ENCODE results near the gene SDK1.

SDK1 gene

GRCh38 chr7:4267341-4268039 is 966.4 kb downstream of the SDK1 start:
- DNase-seq, result no peak

DNA sequence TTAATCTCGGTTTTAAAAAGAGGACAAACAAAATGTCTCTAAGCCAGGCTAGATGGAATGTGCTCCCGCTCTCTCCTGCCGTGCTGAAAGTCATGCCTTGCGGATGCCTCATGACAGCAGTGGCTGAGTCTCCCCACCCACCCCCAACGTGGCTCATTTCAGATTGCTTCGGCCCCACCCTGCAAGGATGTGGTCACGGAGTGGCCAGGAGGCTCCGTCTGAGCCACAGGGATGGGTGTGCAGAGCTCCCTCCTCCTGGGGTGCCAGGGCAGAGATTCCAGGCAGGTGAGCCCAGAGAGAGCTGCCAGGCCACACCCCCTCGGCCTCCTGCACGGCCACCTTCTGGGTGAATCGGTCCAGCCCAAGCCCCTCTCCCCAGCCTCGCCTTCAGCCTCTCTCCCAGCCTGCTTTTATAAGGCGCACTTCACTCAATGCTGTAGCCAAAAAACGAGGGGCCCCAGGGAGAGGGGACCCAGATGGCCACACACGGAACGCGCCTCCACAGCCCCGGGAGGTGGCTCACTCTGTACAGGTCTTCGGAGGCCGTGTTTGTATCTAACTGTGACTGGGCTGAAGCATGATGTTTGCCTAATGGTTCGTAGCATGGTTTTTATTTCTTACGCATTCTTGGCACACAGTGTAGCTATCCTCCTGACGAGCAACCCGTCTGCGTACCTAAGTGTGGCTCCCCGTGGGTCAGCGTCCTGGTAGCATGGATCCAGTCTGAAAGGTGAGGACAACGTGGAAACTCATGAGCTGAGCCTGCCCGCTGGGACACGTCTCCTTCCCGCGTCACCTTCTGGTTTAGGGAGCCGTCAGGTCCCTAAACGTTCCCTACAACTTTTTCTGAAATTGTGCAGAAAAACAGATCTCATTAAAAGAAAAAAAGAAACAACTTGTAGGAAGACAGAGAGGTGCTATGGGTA is 967.3 kb downstream of the SDK1 start:
- no peak for DNase-seq

- DNase-seq, result no peak
These were observed 968.0 kb downstream of the SDK1 start for GRCh38 chr7:4269086-4269485.

GRCh38 chr7:4269746-4270145 is 968.7 kb downstream of the SDK1 start:
- no peak for DNase-seq

DNA sequence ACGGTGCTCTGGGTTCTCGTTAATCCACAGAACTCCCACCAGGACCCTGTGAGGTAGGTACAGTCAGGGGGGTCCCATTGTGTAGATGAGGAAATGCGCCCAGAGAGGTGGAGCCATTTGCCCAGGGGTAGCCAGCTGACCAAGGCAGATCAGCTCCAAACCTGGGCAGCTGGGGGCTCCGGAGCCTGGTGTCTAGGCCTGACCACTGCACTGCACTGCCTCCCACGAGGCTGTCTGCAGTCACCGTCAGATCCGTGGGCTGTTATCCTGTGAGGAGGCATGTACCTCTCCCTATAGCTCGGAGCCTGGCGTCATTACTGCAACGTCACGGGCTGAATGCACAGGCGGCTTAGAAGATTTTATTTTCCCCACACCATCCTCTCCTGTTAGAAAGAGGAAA is 969.2 kb downstream of the SDK1 start:
- no peak for DNase-seq

DNA sequence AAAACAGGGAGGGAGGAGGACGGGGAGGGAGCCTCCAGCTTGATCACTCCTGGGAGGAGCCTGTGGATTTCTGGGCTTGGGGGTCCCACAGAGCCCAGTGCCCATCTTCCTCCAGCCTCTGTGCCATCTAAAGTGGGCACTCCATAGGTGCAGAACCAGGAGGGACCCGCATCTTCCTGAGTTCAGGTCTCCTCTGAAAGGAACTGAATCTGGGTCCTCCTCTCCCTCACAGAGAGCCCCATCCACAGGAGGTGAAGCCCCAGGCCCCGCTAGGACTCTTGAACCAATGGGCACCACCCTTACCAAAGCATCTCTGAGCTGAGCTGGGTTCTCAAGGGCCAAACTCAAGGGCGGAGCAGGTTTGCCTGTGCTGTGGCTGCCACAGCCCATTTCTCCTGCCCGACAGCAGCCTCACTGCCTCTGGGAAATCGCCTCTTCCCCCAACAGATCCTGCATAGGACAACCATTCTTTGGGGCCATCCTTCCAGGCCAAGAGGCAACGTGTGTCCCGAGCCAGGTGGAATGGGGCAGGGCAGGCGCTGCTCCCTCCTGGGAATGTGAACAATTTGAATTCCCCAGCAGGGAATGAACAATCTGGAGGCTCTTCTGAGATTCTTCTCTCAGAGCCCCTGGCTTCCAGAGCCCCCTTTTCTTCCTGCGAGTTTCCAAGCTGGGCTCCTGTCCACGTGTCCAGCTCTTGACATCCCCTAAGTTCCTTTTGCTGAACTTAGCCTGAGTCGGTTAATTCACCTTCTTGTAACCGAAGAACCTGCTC is 970.1 kb downstream of the SDK1 start:
- no peak for DNase-seq

DNA sequence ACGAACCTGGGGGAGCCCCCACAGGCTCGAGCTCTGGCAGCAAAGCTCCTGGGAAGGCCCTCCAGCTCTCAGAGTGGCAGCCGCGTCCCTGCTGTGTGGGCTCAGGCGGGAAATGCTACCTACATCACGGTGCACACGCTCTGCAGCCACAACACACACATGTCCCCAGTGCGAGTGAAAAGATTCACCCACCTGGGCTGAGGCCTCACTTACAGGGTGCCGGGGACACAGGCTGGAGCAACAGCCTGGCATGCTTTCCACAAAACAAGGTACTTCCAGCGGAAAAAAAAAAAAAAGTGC is 970.6 kb downstream of the SDK1 start:
- DNase-seq, result no peak

- DNase-seq, result no peak
These were observed 971.1 kb downstream of the SDK1 start for GRCh38 chr7:4272141-4272540.

DNA sequence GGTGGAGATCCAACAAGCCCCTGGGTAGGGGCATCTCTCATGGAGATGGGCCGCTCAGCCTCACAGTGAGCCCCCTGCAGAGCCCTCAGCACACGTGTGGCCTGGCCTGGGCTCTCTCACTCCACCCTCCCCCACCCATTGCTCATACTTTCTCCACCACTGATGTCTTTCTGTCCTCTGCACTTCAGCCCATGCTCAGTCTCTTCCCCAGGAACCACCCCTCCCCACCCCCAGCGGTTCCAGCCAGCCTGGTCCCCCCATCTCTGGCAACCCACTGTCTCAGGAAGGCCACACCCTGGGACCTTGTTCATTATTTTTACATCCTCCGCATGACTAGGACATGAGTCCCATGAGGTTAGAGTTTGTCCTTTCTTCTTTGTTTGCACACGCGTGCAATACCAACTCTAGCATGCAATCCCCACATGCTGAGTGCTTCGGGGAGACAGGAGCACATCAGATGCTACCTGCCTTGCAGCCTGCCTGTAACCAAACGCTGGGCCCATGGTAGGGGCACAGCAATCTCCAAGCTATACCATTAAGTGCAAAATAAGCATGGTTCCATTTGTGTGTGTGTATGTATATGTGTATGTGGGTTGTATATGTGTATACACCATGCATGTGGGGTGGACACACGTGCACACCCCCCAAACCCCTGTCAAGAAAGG is 972.6 kb downstream of the SDK1 start:
- DNase-seq, result no peak

DNA sequence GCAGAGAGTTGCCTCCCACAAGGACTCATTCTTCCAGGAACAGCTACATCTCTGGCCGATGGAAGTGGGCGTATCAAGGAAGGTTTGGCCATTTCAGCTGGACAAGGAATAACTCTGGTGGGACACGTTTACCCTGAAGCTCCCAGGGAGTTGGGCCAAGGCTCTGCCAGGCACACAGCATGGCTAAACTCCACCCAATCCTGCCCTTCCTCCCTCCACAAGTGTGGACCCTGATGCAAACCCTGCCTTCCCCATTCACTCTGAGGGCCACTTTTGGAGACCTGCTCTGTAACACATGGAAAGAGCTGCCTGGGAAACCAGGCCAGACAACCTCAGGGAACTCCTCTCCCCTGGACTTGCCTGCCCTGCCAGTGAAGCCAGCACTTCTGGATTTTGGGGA is 973.2 kb downstream of the SDK1 start:
- no peak for DNase-seq

DNA sequence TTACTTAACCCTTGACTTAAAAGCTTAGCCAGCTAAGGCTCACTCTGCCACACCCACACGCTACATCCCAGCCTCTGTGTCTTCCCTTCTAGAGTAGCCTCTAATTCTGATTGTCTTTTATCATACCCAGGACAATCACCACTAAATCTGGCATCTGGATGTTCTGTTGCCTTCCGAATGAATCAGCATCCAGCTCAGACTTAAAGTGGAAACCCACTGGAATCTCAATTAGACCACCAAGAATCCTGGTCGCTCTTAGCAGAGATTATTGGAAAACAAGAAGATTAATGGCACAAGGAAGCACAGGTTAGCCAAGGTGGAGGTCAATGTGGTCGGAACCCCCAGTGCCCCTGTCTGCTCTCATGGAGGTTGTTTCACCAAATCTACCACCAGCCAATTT is 976.9 kb downstream of the SDK1 start:
- no peak for DNase-seq

- no peak for DNase-seq
These were observed 978.2 kb downstream of the SDK1 start for GRCh38 chr7:4279216-4279615.

DNA sequence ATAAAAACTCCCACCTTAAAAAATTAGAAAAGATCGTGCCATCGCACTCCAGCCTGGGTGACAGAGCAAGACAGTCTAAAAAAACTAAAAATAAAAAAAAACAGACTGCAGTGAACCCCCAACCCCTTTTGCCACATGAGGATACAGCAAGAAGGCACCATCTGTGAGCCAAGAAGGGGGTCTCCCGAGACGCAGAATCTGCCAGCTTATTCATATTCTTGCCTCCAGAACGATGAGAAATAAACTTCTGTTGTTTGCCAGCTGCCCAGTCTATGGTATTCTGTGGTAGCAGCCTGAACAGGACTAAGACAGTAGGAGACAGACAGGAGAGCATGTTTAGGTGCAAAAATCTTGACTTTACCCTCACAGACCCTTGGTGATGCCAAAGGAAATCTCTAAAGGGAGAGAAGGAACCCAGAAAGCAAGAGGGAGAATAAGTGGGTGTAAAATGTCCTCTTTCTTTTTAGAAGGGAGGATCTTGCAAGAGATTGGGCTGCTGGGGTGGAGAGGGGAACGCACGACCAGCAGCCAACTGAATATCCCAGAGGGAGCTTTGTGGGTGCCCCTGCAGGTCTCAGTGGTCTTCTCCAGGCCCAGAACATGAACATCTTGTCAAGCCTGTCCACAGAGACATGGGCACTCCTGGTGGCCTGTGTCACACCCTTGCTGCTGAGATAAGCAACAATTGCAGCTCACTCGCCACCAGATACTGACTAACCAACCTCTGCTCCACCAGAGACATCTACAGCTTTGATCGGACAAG is 980.4 kb downstream of the SDK1 start:
- DNase-seq, result no peak

- DNase-seq, result no peak
These were observed 981.6 kb downstream of the SDK1 start for GRCh38 chr7:4282434-4283223.

DNA sequence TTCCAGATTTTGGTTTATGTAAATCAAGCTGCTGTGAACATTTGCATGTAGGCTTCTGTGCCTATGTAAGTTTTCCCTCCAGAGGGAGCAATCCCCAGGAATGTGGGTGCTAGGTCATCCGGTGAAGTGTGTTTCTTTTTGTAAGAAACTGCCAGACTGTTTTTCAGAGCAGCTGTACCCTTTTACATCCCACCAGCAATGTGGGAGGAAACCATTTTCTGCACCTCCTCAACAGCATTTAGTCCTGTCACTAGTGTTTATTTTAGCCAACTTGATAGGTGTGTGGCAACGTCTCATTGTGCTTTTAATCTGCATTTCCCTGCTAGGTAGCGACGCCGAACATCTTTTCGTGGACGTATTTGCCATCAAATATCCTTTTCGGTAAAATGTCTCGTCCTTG is 985.3 kb downstream of the SDK1 start:
- no peak for DNase-seq

DNA sequence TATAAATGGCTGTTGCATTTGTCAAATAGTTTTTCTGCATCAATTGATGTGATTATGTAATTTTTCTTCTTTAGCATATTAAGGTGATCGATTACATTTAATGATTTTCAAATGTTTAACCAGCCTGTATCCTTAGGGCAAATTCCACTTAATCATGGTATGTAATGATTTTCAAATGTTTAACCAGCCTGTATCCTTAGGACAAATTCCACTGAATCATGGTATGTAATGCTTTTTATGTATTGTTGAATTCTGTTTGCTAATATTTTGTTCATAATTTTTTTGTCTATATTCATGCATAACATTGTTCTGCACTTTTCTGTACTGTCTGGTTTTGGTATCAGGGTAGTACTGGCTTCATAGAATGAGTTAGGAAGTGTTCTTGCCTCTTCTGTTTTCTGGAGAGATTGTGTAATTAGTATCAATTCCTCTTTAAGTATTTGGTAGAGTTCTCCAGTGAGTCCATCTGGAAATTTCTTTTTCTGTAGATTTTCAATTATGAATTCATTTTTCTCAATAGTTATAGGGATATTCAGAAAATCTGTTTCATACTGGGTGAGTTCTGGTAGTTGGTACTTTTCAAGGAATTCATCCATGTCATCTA is 987.8 kb downstream of the SDK1 start:
- no peak for DNase-seq

DNA sequence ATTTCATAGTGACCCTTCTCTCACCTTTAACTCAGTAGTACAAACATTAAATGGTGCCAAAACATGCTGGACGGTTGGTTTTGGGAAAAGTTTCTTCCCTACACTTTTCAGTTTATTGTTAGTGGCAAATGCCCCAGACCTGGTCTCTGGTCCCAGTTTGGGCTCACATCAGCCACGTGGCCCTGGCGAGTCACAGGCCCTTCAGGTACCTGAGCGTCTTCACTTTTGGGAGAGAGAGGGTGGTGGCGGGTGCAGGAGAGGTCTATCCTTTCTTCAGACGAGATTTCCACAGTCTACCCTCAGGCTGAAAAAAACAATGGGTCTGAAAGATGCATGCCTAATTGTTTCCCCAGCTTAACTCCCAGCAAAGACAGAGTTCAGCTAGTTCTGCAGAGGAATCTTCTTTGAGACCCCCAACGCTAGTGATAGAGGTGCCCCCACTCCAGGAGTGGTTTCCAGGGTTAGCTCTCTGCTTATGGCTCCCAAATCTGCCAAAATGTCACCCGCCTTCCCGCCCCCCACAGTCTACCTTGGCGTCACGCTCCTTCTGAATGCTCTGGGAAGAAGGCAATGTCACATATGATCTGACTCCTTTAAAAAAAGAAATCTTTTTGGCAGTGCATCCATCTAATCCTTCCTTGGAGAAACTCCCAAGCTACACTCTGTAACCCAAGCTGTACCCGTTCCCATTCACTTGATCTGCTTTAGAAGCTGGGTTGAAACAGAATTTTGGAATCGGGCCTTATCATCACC is 996.3 kb downstream of the SDK1 start:
- DNase-seq, result no peak

GRCh38 chr7:4297918-4298219 is 996.8 kb downstream of the SDK1 start:
- no peak for DNase-seq

GRCh38 chr7:4299431-4299830 is 998.4 kb downstream of the SDK1 start:
- DNase-seq, result no peak

DNA sequence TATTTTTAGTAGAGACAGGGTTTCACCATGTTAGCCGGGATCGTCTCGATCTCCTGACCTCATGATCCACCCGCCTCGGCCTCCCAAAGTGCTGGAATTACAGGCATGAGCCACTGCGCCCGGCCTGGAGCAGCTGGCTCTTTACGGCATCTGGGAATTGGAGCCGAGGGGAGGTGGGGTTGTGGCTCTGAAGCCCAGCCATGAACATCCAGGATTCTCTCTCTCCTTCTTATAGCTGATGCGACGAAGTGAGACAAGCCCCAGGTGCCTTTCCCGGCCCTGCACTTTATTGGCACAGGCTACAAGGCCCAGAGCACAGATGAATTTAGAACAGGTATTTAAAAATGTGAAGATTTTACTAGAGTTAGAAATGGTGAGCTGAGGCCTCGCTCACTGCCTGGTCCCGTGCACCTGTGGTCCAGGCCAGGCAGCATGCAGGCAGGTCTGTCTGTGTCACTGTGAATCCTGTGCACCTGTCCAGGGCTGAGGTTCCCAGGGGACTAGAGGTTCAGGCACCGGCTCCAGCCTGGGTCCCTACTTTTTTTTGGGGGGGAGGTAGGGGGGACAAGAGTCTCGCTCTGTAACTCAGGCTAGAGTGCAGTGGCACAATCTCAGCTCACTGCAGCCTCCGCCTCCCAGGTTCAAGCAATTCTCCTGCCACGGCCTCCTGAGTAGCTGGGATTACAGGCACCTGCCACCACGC is 1001.3 kb downstream of the SDK1 start:
- no peak for DNase-seq

All from NCI-H1436 (cell line).